Measurements from ENCODE around the gene AGBL4.

Gene AGBL4

GRCh38 chr1:48940962-48941732 is 1082.6 kb downstream of the AGBL4 start:
- DNase-seq (ENCODE audit: low spot score): no peak

GRCh38 chr1:48940354-48940753 is 1083.4 kb downstream of the AGBL4 start:
- no peak for DNase-seq (ENCODE audit: low spot score)

GRCh38 chr1:48939828-48940227 is 1083.9 kb downstream of the AGBL4 start:
- no peak for DNase-seq (ENCODE audit: low spot score)

GRCh38 chr1:48939042-48939441 is 1084.7 kb downstream of the AGBL4 start:
- no peak for DNase-seq (ENCODE audit: low spot score)

GRCh38 chr1:48937732-48938131 is 1086.0 kb downstream of the AGBL4 start:
- no peak for DNase-seq (ENCODE audit: low spot score)

- no peak for DNase-seq (ENCODE audit: low spot score)
These were observed 1087.3 kb downstream of the AGBL4 start for GRCh38 chr1:48936436-48936835.

GRCh38 chr1:48932366-48932765 is 1091.4 kb downstream of the AGBL4 start:
- no peak for DNase-seq (ENCODE audit: low spot score)

GRCh38 chr1:48931506-48932192 is 1092.1 kb downstream of the AGBL4 start:
- peak; percentile 8 for DNase-seq (ENCODE audit: low spot score)

- no peak for DNase-seq (ENCODE audit: low spot score)
These were observed 1093.7 kb downstream of the AGBL4 start for GRCh38 chr1:48930011-48930410.

- DNase-seq (ENCODE audit: low spot score): no peak
These were observed 1099.7 kb downstream of the AGBL4 start for GRCh38 chr1:48924099-48924498.

GRCh38 chr1:48923116-48923515 is 1100.6 kb downstream of the AGBL4 start:
- no peak for DNase-seq (ENCODE audit: low spot score)

GRCh38 chr1:48920851-48921250 is 1102.9 kb downstream of the AGBL4 start:
- DNase-seq (ENCODE audit: low spot score): peak; percentile 48

GRCh38 chr1:48917901-48918603 is 1105.7 kb downstream of the AGBL4 start:
- DNase-seq (ENCODE audit: low spot score): no peak

- no peak for DNase-seq (ENCODE audit: low spot score)
These were observed 1106.7 kb downstream of the AGBL4 start for GRCh38 chr1:48917070-48917454.

- DNase-seq (ENCODE audit: low spot score): peak; percentile 56
These were observed 1107.4 kb downstream of the AGBL4 start for GRCh38 chr1:48916130-48917069.

GRCh38 chr1:48908606-48909005 is 1115.1 kb downstream of the AGBL4 start:
- DNase-seq (ENCODE audit: low spot score): no peak

- DNase-seq (ENCODE audit: low spot score): no peak
These were observed 1117.0 kb downstream of the AGBL4 start for GRCh38 chr1:48906729-48907128.

GRCh38 chr1:48906164-48906563 is 1117.6 kb downstream of the AGBL4 start:
- no peak for DNase-seq (ENCODE audit: low spot score)

- no peak for DNase-seq (ENCODE audit: low spot score)
These were observed 1120.5 kb downstream of the AGBL4 start for GRCh38 chr1:48903291-48903690.

GRCh38 chr1:48898894-48899293 is 1124.9 kb downstream of the AGBL4 start:
- no peak for DNase-seq (ENCODE audit: low spot score)

- no peak for DNase-seq (ENCODE audit: low spot score)
These were observed 1134.1 kb downstream of the AGBL4 start for GRCh38 chr1:48889615-48890014.

GRCh38 chr1:48889082-48889481 is 1134.7 kb downstream of the AGBL4 start:
- DNase-seq (ENCODE audit: low spot score): no peak
